H1 (cell line): Measurements from ENCODE around the gene GTPBP10. TPM values are rescaled to one million over a fixed set of nuclear protein-coding genes. Genes with fewer than 3 reads are reported as not detected.

ENCODE experiments used
- GTF2F1 ChIP-seq: IDR thresholded peaks from 2 replicates; pipeline ENCODE4 v1.6.1; 2012; ENCODE audit warnings: low read depth, low read length, improper control_type of control experiment, borderline replicate concordance
- KDM4A ChIP-seq: IDR thresholded peaks from one replicate; pipeline ENCODE4 v1.7.1; 2012; ENCODE audit warnings: low read depth, mild to moderate bottlenecking, moderate library complexity, low read length, inconsistent platforms; ENCODE audit not compliant: severe bottlenecking
- NANOG ChIP-seq: IDR thresholded peaks from 2 replicates; pipeline ENCODE4 v1.6.1; 2011; ENCODE audit warnings: low read length, low read depth, mild to moderate bottlenecking, inconsistent platforms; ENCODE audit not compliant: insufficient read depth, poor library complexity, severe bottlenecking
- POU5F1 ChIP-seq: IDR thresholded peaks from 2 replicates; pipeline ENCODE4 v1.6.1; 2011; ENCODE audit warnings: low read depth, mild to moderate bottlenecking, low read length, moderate library complexity
- polyA plus RNA-seq, 7 experiments: library from polyadenylated mRNA; depleted of rRNA in 3 of 7; stranded (reverse) in 5 of 7; unstranded in 2 of 7; fragments of >200 nt in 5 of 7; fragments of 200-250 nt in 2 of 7; gene quantifications; 1 replicate in 5 of 7; 2 replicates in 1 of 7; 4 replicates in 1 of 7; pipeline versions ENCODE4 v1.2.1 to v1.2.3, GENCODE V29; 2011 to 2013; ENCODE audit warnings: missing spikeins in 2 of 7, mixed read lengths in 2 of 7
- total RNA-seq: library from RNA; stranded (reverse); fragmentation: NEBNext Ultra II Directional; extraction: Animal tissue kit (Norgen Biotek cat#: 25700); gene quantifications from 2 replicates; pipeline ENCODE4 v1.2.1, GENCODE V29; 2021
- TF ChIP-seq, protein P1 (sequence below): IDR thresholded peaks from 2 replicates; pipeline ENCODE4 v1.6.1; 2012; ENCODE audit warnings: inconsistent platforms

GTPBP10 gene
- total and polyA plus RNA-seq, 2 of the 8 experiments (the other 6 are each of a cell fraction or from before 2014, with no cell fraction given): 4.4 to 21.2 TPM

DNA sequence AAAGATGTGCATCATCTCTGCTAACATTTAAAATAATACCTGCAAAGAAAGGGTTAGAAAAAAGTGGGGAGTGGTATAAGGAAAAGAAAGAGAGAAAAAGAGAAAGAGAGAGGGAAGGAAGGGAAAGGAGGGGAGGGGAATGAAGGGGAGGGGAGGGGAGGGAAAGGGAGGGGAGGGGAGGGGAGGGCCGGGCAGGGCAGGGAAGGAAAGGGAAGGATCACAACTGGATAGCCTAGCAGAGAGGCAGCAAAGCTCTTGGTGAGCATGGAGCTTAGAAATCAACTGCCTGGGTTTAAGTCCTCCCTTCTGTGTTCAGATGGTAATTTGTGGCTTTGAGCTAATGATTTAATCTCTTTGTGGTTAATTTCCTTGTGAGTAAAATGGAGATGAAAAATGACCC is 20.0 kb upstream of the GTPBP10 start (continued):
- TF ChIP-seq POU5F1: no peak
- TF ChIP-seq KDM4A: no peak
- TF ChIP-seq, protein P1, sequence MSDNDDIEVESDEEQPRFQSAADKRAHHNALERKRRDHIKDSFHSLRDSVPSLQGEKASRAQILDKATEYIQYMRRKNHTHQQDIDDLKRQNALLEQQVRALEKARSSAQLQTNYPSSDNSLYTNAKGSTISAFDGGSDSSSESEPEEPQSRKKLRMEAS: no peak
- TF ChIP-seq GTF2F1: no peak
- no peak for TF ChIP-seq NANOG
